ENCODE results near the gene MMP24. TPM values are rescaled to one million over a fixed set of nuclear protein-coding genes. Genes with fewer than 3 reads are reported as not detected.
A peak's percentile ranks its signal among the peaks of the same experiment; 100 is the strongest.

The MMP24 gene
- total and polyA plus RNA-seq, 2 of the 13 experiments (the other 11 are each of a cell fraction or from before 2014, with no cell fraction given), result 0.29 to 0.35 TPM

GRCh38 chr20:35303735-35304491 is 77.4 kb downstream of the MMP24 start (continued):
- TF ChIP-seq KLF6 (CRISPR knock-in tag; IDR thresholded peaks at IDR 0.05) (no peak), ZIK1 (CRISPR knock-in tag; IDR thresholded peaks at IDR 0.05; ENCODE audit: borderline replicate concordance, low read depth) (peak; percentile 47), ZNF891 (CRISPR knock-in tag; IDR thresholded peaks at IDR 0.05) (no peak), HOXA5 (CRISPR knock-in tag; IDR thresholded peaks at IDR 0.05) (no peak), ZNF883 (CRISPR knock-in tag; IDR thresholded peaks at IDR 0.05; ENCODE audit: not compliant biosample characterization) (no peak), ZNF205 (CRISPR knock-in tag; IDR thresholded peaks at IDR 0.05) (peak; percentile 90)

GRCh38 chr20:35304956-35305355 is 78.5 kb downstream of the MMP24 start:
- FAIRE-seq (no peak), DNase-seq (ENCODE audit: low spot score) (no peak), ATAC-seq (no peak)
- H3K36me3 ChIP-seq (replicated peaks in 1 of 2; ENCODE audit: control insufficient read depth in 1 of 2, insufficient read depth in 2 of 2, low read length in 2 of 2), result peaks cover 12 to 41% of the 10 kb centered on the region in 2 experiments; a peak in 4 of 5 replicates
- no TSS peak for BruUV-seq (replicated peaks)
- 95% methylated on average over 6 of the region's 6 CpGs for WGBS (ENCODE audit: low lambda C conversion rate)
- intact Hi-C loops (cut with micrococcal nuclease; ENCODE audit: unreplicated experiment), result loop anchor here (1.0 to 5.0 kb wide), 3 partner anchors 24 to 134 kb away; partner anchors contain the start of gene GDF5
- CTCF ChIA-PET (ENCODE audit: low intra/inter-chr PET ratio, low total read pairs), result interaction anchor here (1.3 to 6.9 kb wide), 5 partner anchors 15 to 142 kb away, joined by 4 to 204 read pairs (median 24); partner anchors contain the start of gene GDF5
- TF ChIP-seq ZNF260 (CRISPR knock-in tag; IDR thresholded peaks at IDR 0.05; ENCODE audit: borderline replicate concordance, low read depth) (no peak), DMAP1 (CRISPR knock-in tag; IDR thresholded peaks at IDR 0.05) (no peak), RBM39 (IDR thresholded peaks at IDR 0.05; ENCODE audit: low read depth, low read length, poor library complexity, severe bottlenecking) (peak; percentile 12), ZNF746 (CRISPR knock-in tag; IDR thresholded peaks at IDR 0.05) (no peak), ZNF605 (CRISPR knock-in tag; IDR thresholded peaks at IDR 0.05) (peak; percentile 71; the same call in 1 of the 2 replicates), NR0B2 (CRISPR knock-in tag; IDR thresholded peaks at IDR 0.05) (0 out of 2 replicates have a peak, but pooled peaks have one; percentile 12)
- no peak overlapping the region for H3K4me3 ChIP-seq (replicated peaks in 1 of 3; ENCODE audit: insufficient read depth in 1 of 3, low read depth in 2 of 3, low read length in 3 of 3)
- in situ Hi-C loops (cut with HindIII; ENCODE audit: extremely low pct_ligation_motif_present, low pct_unique_long_range_greater_than_20kb), result loop anchor here (5.0 kb wide), 1 partner anchor 142 kb away; no protein-coding TSS in a partner anchor
- H3K79me2 ChIP-seq (ENCODE audit: insufficient read depth, low read length), result no peaks in the 10 kb centered on the region
- no peaks in the 10 kb centered on the region for H3K27me3 ChIP-seq (ENCODE audit: control insufficient read depth in 1 of 2, insufficient read depth in 2 of 2, low read length in 2 of 2)
- H3K4me1 ChIP-seq (ENCODE audit: insufficient read depth, low read length), result peaks cover 49% of the 10 kb centered on the region
- H4K20me1 ChIP-seq (ENCODE audit: insufficient read depth, low read length), result no peaks in the 10 kb centered on the region
- peak overlapping the region; percentile 49 for H3K27ac ChIP-seq (ENCODE audit: extremely low read length, insufficient read depth, low read length)
- peak overlapping the region; percentile 38; the same call in 1 of the 2 replicates for H3K9ac ChIP-seq (ENCODE audit: insufficient read depth, low read depth, low read length)
- H3K9me3 ChIP-seq (ENCODE audit: low read length), result no peaks in the 10 kb centered on the region
- POLR2A ChIA-PET, result interaction anchor here (0.8 to 6.5 kb wide), 12 partner anchors 11 to 150 kb away, joined by 3 to 78 read pairs (median 16); partner anchors contain the start of genes CEP250 and EIF6
- no peak overlapping the region for H2AFZ ChIP-seq (ENCODE audit: low read length)
- no peak overlapping the region for H3K4me2 ChIP-seq (ENCODE audit: low read depth, low read length)

Data from HepG2 (cell line).